Measurements from ENCODE around the gene CEACAM7.
A peak's percentile ranks its signal among the peaks of the same experiment; 100 is the strongest.

Gene CEACAM7

GRCh38 chr19:41699968-41700323 is 11.9 kb upstream of the CEACAM7 start:
- DNase-seq = no peak

- DNase-seq = no peak
These were observed 11.3 kb upstream of the CEACAM7 start for GRCh38 chr19:41699231-41699967.

- DNase-seq = no peak
These were observed 10.7 kb upstream of the CEACAM7 start for GRCh38 chr19:41698746-41699230.

- no peak for DNase-seq
These were observed 9.3 kb upstream of the CEACAM7 start for GRCh38 chr19:41697198-41697855.

- no peak for DNase-seq
These were observed 8.5 kb upstream of the CEACAM7 start for GRCh38 chr19:41696402-41697197.

GRCh38 chr19:41695745-41696144 is 7.7 kb upstream of the CEACAM7 start:
- DNase-seq = no peak

GRCh38 chr19:41694831-41695635 is 7.0 kb upstream of the CEACAM7 start:
- no peak for DNase-seq

- no peak for DNase-seq
These were observed 6.1 kb upstream of the CEACAM7 start for GRCh38 chr19:41694196-41694595.

- DNase-seq = peak; percentile 10
These were observed 3.3 kb upstream of the CEACAM7 start for GRCh38 chr19:41691268-41691970.

GRCh38 chr19:41690801-41691065 is 2.7 kb upstream of the CEACAM7 start:
- DNase-seq = no peak

GRCh38 chr19:41689993-41690800 is 2.1 kb upstream of the CEACAM7 start:
- no peak for DNase-seq

- no peak for DNase-seq
These were observed 617 bp upstream of the CEACAM7 start for GRCh38 chr19:41688687-41689086.

GRCh38 chr19:41687419-41687818 is 651 bp downstream of the CEACAM7 start:
- DNase-seq = no peak

GRCh38 chr19:41682437-41682836 is 5.6 kb downstream of the CEACAM7 start:
- no peak for DNase-seq

- DNase-seq = no peak
These were observed 16.6 kb downstream of the CEACAM7 start for GRCh38 chr19:41671486-41671885.

- DNase-seq = no peak
These were observed 17.3 kb downstream of the CEACAM7 start for GRCh38 chr19:41670755-41671154.

GRCh38 chr19:41668315-41668714 is 19.8 kb downstream of the CEACAM7 start:
- no peak for DNase-seq

GRCh38 chr19:41666075-41666474 is 22.0 kb downstream of the CEACAM7 start:
- DNase-seq = no peak

GRCh38 chr19:41657157-41657556 is 30.9 kb downstream of the CEACAM7 start:
- DNase-seq = peak; percentile 31

GRCh38 chr19:41656756-41657155 is 31.3 kb downstream of the CEACAM7 start:
- DNase-seq = peak; percentile 47

- no peak for DNase-seq
These were observed 35.8 kb downstream of the CEACAM7 start for GRCh38 chr19:41652250-41652649.
